GM18909 (cell line): ENCODE results near the gene CCAR1.
"Not testable (repeated sequence)": the region's sequence is repeated elsewhere in the genome, so short reads cannot be mapped to it uniquely, and the experiment has no call there.

Experiments used
- ATAC-seq: cut with Tn5 transposase; IDR thresholded peaks from one replicate; pipeline ENCODE4 v1.9.1; 2021; ENCODE audit warnings: mild to moderate bottlenecking; ENCODE audit not compliant: unreplicated experiment, poor library complexity

The CCAR1 gene

GRCh38 chr10:68756246-68756645, 35.2 kb downstream of the CCAR1 start:
- no peak for ATAC-seq

GRCh38 chr10:68756766-68757165, 35.7 kb downstream of the CCAR1 start:
- ATAC-seq, result no peak

DNA sequence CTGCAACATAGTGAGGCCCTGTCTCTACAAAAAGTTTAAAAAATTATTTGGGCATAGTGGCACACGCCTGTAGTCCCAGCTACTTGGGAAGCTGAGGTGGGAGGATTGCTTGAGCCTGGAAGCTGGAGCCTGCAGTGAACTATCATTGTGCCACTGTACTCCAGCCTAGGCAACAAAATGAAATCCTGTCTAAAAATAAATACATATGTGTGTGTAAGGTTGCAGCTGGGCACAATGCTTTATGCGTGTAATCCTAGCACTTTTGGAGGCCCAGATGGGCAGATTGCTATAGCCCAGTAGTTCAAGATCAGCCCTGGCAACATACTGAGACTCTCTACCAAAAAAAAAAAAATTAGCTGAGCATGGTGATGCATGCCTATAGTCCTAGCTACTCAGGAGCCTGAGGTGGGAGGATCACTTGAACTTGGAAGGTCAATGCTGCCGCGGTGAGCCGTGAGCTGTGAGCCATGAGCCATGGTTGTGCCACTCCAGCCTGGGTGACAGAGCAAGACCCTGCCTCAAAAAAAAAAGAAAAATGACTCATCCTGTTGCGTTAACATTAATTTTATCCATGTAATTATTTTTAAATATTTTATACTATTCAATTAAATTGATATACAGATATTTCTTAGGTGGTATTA, 38.3 kb downstream of the CCAR1 start:
- ATAC-seq, result no peak

DNA sequence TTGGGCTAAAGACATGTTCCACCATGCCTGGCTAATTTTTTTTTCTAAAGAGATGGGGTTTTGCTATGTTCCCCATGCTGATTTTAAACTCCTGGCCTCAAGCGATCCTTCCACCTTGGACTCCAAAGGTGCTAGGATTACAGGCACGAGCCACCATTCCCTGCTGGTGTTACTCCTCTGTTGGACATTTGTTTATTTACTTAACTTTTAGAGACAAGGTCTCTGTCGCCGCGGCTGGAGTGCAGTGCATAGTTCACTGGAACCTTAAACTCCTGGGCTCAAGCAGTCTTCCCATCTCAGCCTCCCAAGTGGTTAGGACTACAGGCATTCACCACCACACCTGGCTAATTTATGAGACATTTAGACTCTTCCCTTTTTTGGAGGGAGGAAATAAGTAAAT, 38.9 kb downstream of the CCAR1 start:
- no peak for ATAC-seq

GRCh38 chr10:68767407-68767806, 46.4 kb downstream of the CCAR1 start:
- ATAC-seq, result not testable (repeated sequence)

- no peak for ATAC-seq
Observed at GRCh38 chr10:68781613-68782574, 60.9 kb downstream of the CCAR1 start.

- ATAC-seq, result no peak
Observed at GRCh38 chr10:68784476-68784875, 63.4 kb downstream of the CCAR1 start.

DNA sequence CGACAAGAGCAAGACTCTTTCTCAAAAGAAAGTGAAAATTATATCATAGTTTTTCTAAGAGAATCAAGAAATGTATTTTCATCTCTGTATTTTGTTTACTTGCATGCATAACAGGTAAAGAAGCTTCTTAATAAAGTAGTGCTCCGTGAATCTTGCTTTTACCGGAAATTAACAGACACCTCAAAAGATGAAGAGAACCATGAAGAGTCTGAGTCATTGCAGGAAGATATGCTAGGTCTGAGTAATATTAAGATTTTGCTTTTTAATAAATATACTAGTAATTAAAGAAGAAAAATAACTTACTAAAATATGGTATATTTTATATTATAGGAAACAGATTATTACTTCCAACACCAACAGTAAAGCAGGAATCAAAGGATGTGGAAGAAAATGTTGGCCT, 66.8 kb downstream of the CCAR1 start:
- no peak for ATAC-seq

DNA sequence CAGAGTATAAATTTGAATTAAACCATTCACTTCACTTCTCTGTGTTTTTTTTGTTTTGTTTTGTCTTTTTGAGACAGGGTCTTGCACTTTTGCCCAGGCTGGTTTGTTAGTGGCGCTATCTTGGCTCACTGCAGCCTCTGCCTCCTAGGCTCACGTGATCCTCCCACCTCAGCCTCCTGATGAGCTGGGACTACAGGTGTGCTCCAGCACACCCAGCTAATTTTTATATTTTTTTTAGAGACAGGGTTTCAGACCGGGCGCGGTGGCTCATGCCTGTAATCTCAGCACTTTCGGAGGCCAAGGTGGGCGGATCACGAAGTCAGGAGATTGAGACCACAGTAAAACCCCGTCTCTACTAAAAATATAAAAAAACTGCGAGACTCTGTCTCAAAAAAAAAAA, 69.4 kb downstream of the CCAR1 start:
- no peak for ATAC-seq

DNA sequence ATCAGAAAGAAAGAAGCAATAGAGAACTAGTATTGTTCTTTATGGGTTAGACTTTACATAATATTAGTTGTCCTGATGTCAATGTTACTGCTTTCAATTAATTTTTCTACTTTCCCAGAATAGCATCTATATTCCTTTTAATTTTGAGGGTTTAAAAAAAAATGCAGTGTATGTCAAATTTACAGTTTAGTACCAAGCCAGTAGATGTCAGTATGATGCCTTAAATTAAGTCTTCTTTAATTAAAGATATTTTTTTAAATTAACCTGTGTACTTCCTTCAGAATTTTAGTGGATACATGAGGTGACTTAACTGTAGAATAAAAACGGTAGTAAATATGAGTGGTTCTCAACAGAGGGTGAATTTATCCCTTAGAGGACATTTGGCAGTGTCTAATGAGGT, 71.1 kb downstream of the CCAR1 start:
- ATAC-seq, result no peak

DNA sequence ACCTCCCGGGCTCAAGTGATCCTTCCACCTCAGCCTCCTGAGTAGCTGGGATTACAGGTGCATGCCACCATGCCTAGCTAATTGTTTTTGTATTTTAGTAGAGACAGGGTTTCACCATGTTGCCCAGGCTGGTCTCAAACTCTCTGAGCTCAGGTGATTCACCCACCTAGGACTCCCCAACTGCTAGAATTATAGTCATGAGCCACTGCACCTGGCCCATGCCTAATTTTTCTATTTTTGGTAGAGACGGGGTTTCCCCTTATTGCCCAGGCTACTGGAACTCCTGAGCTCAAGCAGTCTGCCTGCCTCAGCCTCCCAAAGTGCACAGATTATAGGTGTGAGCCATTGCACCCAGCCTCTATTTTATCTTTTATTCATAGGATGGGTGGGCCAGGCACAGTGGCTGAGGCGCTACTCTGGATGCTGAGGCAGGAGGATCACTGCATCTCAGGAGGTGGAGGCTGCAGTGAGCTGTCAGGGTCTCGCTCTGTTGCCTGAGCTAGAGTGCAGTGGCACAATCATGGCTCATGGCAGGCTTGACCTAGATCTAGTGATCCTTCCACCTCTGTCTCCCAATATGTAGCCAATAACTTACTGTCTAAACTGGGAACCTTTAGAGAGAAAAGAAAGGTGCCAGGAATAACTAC, 75.0 kb downstream of the CCAR1 start:
- no peak for ATAC-seq

DNA sequence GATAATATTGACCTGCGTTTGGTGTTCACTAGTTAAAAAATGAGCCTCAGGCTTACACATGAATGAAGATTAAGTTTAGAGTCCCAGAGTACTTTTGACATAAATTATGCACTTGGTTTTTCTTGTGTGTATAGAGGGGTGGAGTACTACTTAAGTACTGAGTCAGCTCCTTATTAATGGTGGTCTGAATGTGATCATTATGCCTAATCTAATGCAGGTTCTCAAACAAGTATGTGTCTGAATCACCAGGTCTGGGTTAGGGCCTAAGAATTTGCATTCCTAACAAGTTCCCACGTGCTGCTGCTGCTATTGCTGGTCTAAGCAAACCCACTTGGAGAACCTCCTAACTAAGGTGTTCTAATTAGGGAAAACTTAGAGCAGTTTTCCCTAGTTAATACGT, 75.6 kb downstream of the CCAR1 start:
- no peak for ATAC-seq

GRCh38 chr10:68800211-68800610, 79.2 kb downstream of the CCAR1 start:
- ATAC-seq, result no peak

GRCh38 chr10:68804692-68805091, 83.7 kb downstream of the CCAR1 start:
- no peak for ATAC-seq

- ATAC-seq, result not testable (repeated sequence)
Observed at GRCh38 chr10:68810830-68811229, 89.8 kb downstream of the CCAR1 start.

DNA sequence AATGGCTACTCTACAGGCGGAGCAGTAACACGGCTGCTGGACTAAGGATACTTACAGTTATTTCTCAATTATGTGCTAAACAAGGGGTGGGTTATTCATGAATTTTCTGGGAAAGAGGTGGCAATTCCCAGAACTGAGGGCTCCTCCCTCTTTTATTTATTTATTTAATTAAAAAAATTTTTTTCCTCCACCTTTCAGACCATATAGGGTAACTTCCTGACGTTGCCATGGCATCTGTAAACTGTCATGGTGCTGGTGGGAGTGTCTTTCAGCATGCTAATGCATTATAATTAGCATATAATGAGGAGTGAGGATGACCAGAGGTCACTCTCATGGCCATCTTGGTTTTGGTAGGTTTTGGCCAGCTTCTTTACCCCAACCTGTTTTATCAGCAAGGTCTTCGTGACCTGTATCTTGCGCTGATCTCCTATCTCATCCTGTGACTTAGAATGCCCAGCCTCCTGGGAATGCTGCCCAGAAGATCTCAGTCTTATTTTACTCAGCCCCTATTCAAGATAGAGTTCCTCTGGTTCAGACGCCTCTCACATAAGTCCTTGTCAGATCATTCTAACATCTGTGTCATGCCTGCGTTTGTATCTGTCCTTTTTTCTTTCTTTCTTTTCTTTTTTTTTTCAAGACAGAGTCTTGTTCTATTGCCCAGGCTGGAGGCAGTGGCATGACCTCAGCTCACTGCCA, 90.4 kb downstream of the CCAR1 start:
- ATAC-seq, result no peak

GRCh38 chr10:68812420-68812819, 91.4 kb downstream of the CCAR1 start:
- no peak for ATAC-seq

GRCh38 chr10:68813559-68813958, 92.5 kb downstream of the CCAR1 start:
- no peak for ATAC-seq

- ATAC-seq, result no peak
Observed at GRCh38 chr10:68816796-68817412, 95.9 kb downstream of the CCAR1 start.

DNA sequence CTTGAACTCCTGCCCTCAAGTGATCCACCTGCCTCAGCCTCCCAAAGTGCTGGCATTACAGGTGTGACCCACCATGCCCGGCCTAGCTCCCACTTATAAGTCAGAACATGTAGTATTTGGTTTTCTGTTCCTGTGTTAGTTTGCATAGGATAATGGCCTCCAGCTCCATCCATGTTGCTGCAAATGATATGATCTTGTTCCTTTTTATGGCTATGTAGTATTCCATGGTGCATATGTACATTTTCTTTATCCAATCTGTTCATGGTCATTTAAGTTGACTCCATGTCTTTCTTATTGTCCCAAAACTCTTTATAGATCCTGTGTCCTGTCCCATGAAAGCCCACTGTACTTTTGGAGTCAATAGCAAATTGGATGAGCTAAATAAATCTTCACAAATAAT, 99.3 kb downstream of the CCAR1 start:
- not testable (repeated sequence) for ATAC-seq
